Tibial artery (tissue), 4 donors: ENCODE measurements around the gene USP32.

Source experiments
- DNase-seq, 2 donors: peaks; one replicate each; pipeline ENCODE4 v3.0.0-alpha.2; 2019
- H3K27ac ChIP-seq, 2 donors: fragments of 200-600 bp; sonication (generic) in 1 of 2; 1 replicate in 1 of 2; 2 replicates in 1 of 2; pipeline ENCODE4 v1.5.1; 2018 to 2019; ENCODE audit warnings: mild to moderate bottlenecking in 1 of 2
- H3K27me3 ChIP-seq, 2 donors: fragments of 200-600 bp; sonication (generic) in 1 of 2; one replicate each; pipeline versions ENCODE4 v1.5.1 to v1.6.0; 2016 to 2019
- H3K36me3 ChIP-seq, 3 donors: fragments of 200-600 bp; sonication (generic) in 2 of 3; one replicate each; pipeline ENCODE4 v1.5.1; 2016 to 2019; ENCODE audit warnings: mild to moderate bottlenecking in 2 of 3
- H3K4me1 ChIP-seq, 4 donors: fragments of 200-600 bp; sonication (generic) in 2 of 4; 1 replicate in 3 of 4; 2 replicates in 1 of 4; pipeline ENCODE4 v1.5.1; 2016 to 2019
- H3K4me3 ChIP-seq, 2 donors: fragments of 200-600 bp; sonication (generic) in 1 of 2; 1 replicate in 1 of 2; 2 replicates in 1 of 2; pipeline ENCODE4 v1.5.1; 2018 to 2019; ENCODE audit warnings: mild to moderate bottlenecking in 2 of 2
- H3K9me3 ChIP-seq, 3 donors: fragments of 200-600 bp; sonication (generic) in 1 of 3; one replicate each; pipeline ENCODE4 v1.5.1; 2016 to 2019
- intact Hi-C: fragments of 100-400 bp; cut with DNase I; formaldehyde crosslinking; loops from one replicate; pipeline ENCODE4 v1.15.0; 2023; ENCODE audit warnings: low total_unique reads
- TF ChIP-seq, protein P1 (sequence below), 2 experiments: fragments of 200-600 bp in 1 of 2; fragments of 450-650 bp in 1 of 2; IDR thresholded peaks; one replicate each; pipeline ENCODE4 v1.5.1; 2017 to 2019; ENCODE audit warnings: antibody characterized with exemption in 2 of 2, mild to moderate bottlenecking in 1 of 2, moderate library complexity in 1 of 2

USP32 gene

DNA sequence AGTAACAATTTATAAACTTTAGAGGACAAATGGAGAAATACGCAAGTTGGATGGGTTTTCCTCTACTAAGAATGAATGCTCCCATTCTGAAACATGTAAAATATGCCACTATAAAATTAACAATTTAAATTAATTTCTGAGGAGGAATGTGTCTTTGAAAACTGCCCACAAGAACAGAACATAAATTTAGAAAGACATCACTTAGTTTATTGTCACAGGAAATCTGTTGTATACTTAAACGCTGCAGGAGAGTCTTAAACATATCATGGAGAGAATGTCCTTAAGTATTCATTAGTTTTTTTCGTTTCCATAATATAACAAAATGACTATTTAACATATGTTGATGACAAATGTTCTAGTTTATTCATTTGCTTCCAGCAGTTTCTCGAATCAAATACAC is 29.6 kb downstream of the USP32 start:
- no peak overlapping the region for H3K27ac ChIP-seq
- no peak for DNase-seq
- TF ChIP-seq, protein P1, sequence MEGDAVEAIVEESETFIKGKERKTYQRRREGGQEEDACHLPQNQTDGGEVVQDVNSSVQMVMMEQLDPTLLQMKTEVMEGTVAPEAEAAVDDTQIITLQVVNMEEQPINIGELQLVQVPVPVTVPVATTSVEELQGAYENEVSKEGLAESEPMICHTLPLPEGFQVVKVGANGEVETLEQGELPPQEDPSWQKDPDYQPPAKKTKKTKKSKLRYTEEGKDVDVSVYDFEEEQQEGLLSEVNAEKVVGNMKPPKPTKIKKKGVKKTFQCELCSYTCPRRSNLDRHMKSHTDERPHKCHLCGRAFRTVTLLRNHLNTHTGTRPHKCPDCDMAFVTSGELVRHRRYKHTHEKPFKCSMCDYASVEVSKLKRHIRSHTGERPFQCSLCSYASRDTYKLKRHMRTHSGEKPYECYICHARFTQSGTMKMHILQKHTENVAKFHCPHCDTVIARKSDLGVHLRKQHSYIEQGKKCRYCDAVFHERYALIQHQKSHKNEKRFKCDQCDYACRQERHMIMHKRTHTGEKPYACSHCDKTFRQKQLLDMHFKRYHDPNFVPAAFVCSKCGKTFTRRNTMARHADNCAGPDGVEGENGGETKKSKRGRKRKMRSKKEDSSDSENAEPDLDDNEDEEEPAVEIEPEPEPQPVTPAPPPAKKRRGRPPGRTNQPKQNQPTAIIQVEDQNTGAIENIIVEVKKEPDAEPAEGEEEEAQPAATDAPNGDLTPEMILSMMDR (IDR thresholded peaks at IDR 0.05): no peak
- no peaks in the 10 kb centered on the region for H3K9me3 ChIP-seq
- H3K4me3 ChIP-seq: no peak overlapping the region
- intact Hi-C loops: no loop called here
- H3K4me1 ChIP-seq: peaks cover 0 to 9% (median 1%) of the 10 kb centered on the region in 4 donors
- no peaks in the 10 kb centered on the region for H3K36me3 ChIP-seq
- H3K27me3 ChIP-seq: no peaks in the 10 kb centered on the region

DNA sequence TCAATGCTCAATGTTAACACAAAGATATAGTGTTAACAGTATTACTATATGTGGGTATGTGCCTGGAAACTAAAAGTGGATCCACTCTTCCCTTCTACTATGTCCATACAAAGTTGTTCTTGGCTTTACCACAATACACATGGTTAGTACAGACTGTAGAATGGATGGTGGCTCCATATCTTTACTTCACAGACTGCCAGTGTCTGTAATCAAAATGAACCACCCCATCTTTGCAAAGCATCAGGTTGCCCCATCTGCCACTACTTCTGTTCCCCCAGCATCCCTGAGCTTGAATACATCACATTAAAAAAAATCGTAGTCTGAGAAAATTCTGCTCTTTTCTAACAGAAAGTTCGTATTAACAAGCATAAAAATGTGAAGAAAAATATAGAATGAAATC is 30.0 kb downstream of the USP32 start:
- Histone ChIP-seq H3K27ac (no peak overlapping the region), H3K4me1 (peaks cover 0 to 13% (median 1%) of the 10 kb centered on the region in 4 donors), H3K27me3 (no peaks in the 10 kb centered on the region), H3K9me3 (no peaks in the 10 kb centered on the region), H3K4me3 (no peak overlapping the region), H3K36me3 (no peaks in the 10 kb centered on the region)
- TF ChIP-seq, protein P1 (IDR thresholded peaks at IDR 0.05): no peak
- intact Hi-C loops: no loop called here
- no peak for DNase-seq

DNA sequence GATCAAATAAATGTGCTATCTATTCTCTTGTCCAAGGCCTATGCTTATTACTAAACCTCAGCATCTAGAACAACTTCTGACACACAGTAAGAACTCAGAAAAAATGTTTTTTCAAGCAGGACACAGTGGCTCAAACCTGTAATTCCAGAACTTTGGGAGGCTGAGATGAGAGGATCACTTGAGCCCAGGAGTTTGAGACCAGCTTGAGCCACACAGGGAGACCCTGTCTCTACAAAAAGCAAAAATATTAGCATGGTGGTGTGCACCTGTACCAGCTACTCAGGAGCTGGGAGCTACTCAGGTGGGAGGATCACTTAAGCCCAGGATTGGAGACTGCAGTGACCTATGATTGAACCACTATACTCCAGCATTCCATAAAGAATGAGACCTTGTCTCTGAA is 32.5 kb downstream of the USP32 start:
- Histone ChIP-seq H3K27ac (no peak overlapping the region), H3K4me3 (no peak overlapping the region), H3K27me3 (no peaks in the 10 kb centered on the region), H3K4me1 (peaks cover 0 to 22% (median 4%) of the 10 kb centered on the region in 4 donors), H3K9me3 (no peaks in the 10 kb centered on the region), H3K36me3 (no peaks in the 10 kb centered on the region)
- intact Hi-C loops: no loop called here
- DNase-seq: no peak
- TF ChIP-seq, protein P1 (IDR thresholded peaks at IDR 0.05): no peak

DNA sequence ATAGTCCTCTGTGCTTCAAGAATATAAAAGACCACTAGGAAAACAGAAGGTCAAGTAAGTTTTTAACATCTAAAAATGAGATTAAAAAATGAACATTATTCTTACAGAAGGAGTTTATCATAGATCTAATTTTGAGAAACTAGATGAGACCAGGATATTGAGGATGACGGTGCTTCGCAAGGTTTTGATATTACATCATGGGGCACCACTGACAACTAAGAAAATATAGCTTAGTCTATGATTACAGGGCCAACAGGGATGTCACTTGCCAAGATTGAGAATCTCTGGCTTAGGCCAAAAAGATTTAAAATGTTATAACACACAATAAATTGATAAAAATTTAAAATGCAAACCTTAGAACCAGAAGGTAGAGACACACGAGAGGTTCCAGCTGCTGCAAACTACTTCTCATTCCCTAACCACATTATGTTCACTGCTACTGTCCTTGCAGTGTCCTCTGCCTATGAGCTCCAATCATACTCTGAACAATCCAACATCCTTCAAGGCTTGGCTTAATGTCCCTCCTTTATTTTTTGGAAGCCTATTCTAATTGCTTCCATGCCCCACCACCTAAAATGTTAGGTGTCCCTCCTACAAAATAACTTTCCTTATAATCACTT is 33.2 kb downstream of the USP32 start:
- H3K4me1 ChIP-seq: peaks cover 0 to 25% (median 5%) of the 10 kb centered on the region in 4 donors

DNA sequence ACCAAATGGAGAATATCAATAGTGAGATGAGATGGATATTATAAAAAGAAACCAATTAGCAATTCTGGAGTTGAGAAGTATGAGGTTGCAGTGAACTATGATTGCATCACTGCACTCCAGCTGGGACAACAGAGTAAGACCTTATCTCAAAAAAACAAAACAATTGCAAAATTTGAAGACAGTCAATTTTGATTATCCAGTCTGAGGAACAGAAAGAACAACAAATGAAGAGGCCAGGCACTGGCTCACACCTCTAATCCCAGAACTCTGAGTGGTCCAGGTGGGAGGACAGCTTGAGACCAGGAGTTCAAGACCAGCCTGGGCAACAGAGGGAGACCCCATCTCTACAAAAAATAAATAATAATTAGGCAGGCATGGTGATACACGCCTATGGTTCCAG is 35.0 kb downstream of the USP32 start:
- TF ChIP-seq, protein P1 (IDR thresholded peaks at IDR 0.05): no peak
- H3K27ac ChIP-seq: no peak overlapping the region
- peaks cover 0 to 25% (median 5%) of the 10 kb centered on the region in 4 donors for H3K4me1 ChIP-seq
- intact Hi-C loops: no loop called here
- H3K36me3 ChIP-seq: no peaks in the 10 kb centered on the region
- peak in 1 of 2 donors; percentile 33 for DNase-seq
- no peaks in the 10 kb centered on the region for H3K9me3 ChIP-seq
- no peak overlapping the region for H3K4me3 ChIP-seq
- no peaks in the 10 kb centered on the region for H3K27me3 ChIP-seq

More for the DNA sequence above, 33.2 kb downstream of the USP32 start:
- intact Hi-C loops: no loop called here
- Histone ChIP-seq H3K36me3 (no peaks in the 10 kb centered on the region), H3K4me3 (no peak overlapping the region), H3K9me3 (no peaks in the 10 kb centered on the region), H3K27ac (no peak overlapping the region), H3K27me3 (no peaks in the 10 kb centered on the region)
- DNase-seq: no peak
- TF ChIP-seq, protein P1 (IDR thresholded peaks at IDR 0.05): no peak
